H9 (cell line): Measurements from ENCODE around the gene CLRN3. TPM values are rescaled to one million over a fixed set of nuclear protein-coding genes. Genes with fewer than 3 reads are reported as not detected.

ENCODE experiments used
- DNase-seq: peaks from one replicate; pipeline ENCODE4 v3.0.0-alpha.2; 2017
- H2AFZ ChIP-seq: one replicate; pipeline ENCODE4 v1.6.1; 2013; ENCODE audit warnings: mild to moderate bottlenecking, low read length, control low read depth, moderate library complexity
- H2AK5ac ChIP-seq: 2 replicates; pipeline ENCODE4 v1.6.1; 2013; ENCODE audit warnings: low read length, control low read depth, mixed read lengths; ENCODE audit not compliant: insufficient read length
- H2BK120ac ChIP-seq: one replicate; pipeline ENCODE4 v1.6.1; 2013; ENCODE audit warnings: low read depth, mild to moderate bottlenecking, low read length, control low read depth, inconsistent platforms; ENCODE audit not compliant: poor library complexity, severe bottlenecking
- H2BK12ac ChIP-seq: 2 replicates; pipeline ENCODE4 v1.6.1; 2013; ENCODE audit warnings: low read length, control low read depth, mixed read lengths, low read depth; ENCODE audit not compliant: insufficient read length
- H2BK15ac ChIP-seq: 2 replicates; pipeline ENCODE4 v1.6.1; 2013; ENCODE audit warnings: low read depth, low read length, control low read depth
- H2BK20ac ChIP-seq: one replicate; pipeline ENCODE4 v1.6.1; 2013; ENCODE audit warnings: low read depth, mild to moderate bottlenecking, low read length, control low read depth, inconsistent platforms; ENCODE audit not compliant: poor library complexity, severe bottlenecking
- H2BK5ac ChIP-seq: 2 replicates; pipeline ENCODE4 v1.6.1; 2013; ENCODE audit warnings: low read length, control low read depth, mixed read lengths; ENCODE audit not compliant: insufficient read length
- H3K14ac ChIP-seq: 2 replicates; pipeline ENCODE4 v1.6.1; 2013; ENCODE audit warnings: low read length, control low read depth; ENCODE audit not compliant: insufficient read depth
- H3K18ac ChIP-seq: 2 replicates; pipeline ENCODE4 v1.6.1; 2013; ENCODE audit warnings: low read depth, mild to moderate bottlenecking, mixed read lengths, low read length, control low read depth; ENCODE audit not compliant: insufficient read length
- H3K23ac ChIP-seq: 2 replicates; pipeline ENCODE4 v1.6.1; 2013; ENCODE audit warnings: low read length, control low read depth, mixed read lengths, low read depth; ENCODE audit not compliant: insufficient read length
- H3K23me2 ChIP-seq: 2 replicates; pipeline ENCODE4 v1.6.1; 2013; ENCODE audit warnings: low read depth, mild to moderate bottlenecking, mixed read lengths, low read length, control low read depth; ENCODE audit not compliant: insufficient read length, poor library complexity, severe bottlenecking
- H3K27ac ChIP-seq: 2 replicates; pipeline ENCODE4 v1.5.1; 2013; ENCODE audit warnings: low read length, control low read depth, mixed read lengths, low read depth; ENCODE audit not compliant: insufficient read length
- H3K27me3 ChIP-seq: 2 replicates; pipeline ENCODE4 v1.6.1; 2013; ENCODE audit warnings: low read length, control low read depth, inconsistent platforms; ENCODE audit not compliant: insufficient read depth
- H3K4ac ChIP-seq: 2 replicates; pipeline ENCODE4 v1.6.1; 2013; ENCODE audit warnings: low read depth, mild to moderate bottlenecking, control low read depth, inconsistent platforms, low read length, moderate library complexity
- H3K4me1 ChIP-seq: 2 replicates; pipeline ENCODE4 v1.6.1; 2013; ENCODE audit warnings: low read length, control low read depth, inconsistent platforms; ENCODE audit not compliant: insufficient read depth
- H3K4me2 ChIP-seq: 2 replicates; pipeline ENCODE4 v1.6.1; 2013; ENCODE audit warnings: low read length, control low read depth, mixed read lengths; ENCODE audit not compliant: insufficient read length, insufficient read depth
- H3K56ac ChIP-seq: 2 replicates; pipeline ENCODE4 v1.6.1; 2013; ENCODE audit warnings: low read depth, mild to moderate bottlenecking, mixed read lengths, low read length, control low read depth; ENCODE audit not compliant: insufficient read length
- H3K79me1 ChIP-seq: 2 replicates; pipeline ENCODE4 v1.6.1; 2013; ENCODE audit warnings: low read depth, mild to moderate bottlenecking, moderate library complexity, low read length, control low read depth, inconsistent platforms; ENCODE audit not compliant: insufficient read depth, poor library complexity, severe bottlenecking
- H3K79me2 ChIP-seq: 2 replicates; pipeline ENCODE4 v1.6.1; 2013; ENCODE audit warnings: low read length, control low read depth, inconsistent platforms; ENCODE audit not compliant: insufficient read depth
- H3K9ac ChIP-seq: 2 replicates; pipeline ENCODE4 v1.6.1; 2013; ENCODE audit warnings: low read length, control low read depth, mixed read lengths; ENCODE audit not compliant: insufficient read length; ENCODE audit errors: extremely low read depth
- H3K9me3 ChIP-seq: one replicate; pipeline ENCODE4 v1.6.1; 2013; ENCODE audit warnings: low read depth, low read length, inconsistent platforms; ENCODE audit not compliant: control insufficient read depth
- H3T11ph ChIP-seq: one replicate; pipeline ENCODE4 v1.6.1; 2013; ENCODE audit warnings: mild to moderate bottlenecking, low read length, control low read depth, inconsistent platforms
- H4K20me1 ChIP-seq: one replicate; pipeline ENCODE4 v1.6.1; 2013; ENCODE audit not compliant: control insufficient read depth, insufficient read length, insufficient read depth
- H4K5ac ChIP-seq: 2 replicates; pipeline ENCODE4 v1.6.1; 2013; ENCODE audit warnings: low read depth, mild to moderate bottlenecking, mixed read lengths, low read length, control low read depth; ENCODE audit not compliant: insufficient read length
- H4K8ac ChIP-seq: replicated peaks from 2 replicates; pipeline ENCODE4 v1.6.1; 2013; ENCODE audit warnings: low read length, control low read depth, mixed read lengths, low read depth; ENCODE audit not compliant: insufficient read length
- H4K91ac ChIP-seq: 2 replicates; pipeline ENCODE4 v1.6.1; 2013; ENCODE audit warnings: low read depth, mild to moderate bottlenecking, moderate library complexity, mixed read lengths, low read length, control low read depth; ENCODE audit not compliant: insufficient read length
- H3K27ac Mint-ChIP-seq, 3 experiments: 2 replicates in 2 of 3; 3 replicates in 1 of 3; pipeline ENCODE4 v1.8.0; 2020 to 2021; ENCODE audit warnings: mixed read lengths in 3 of 3, mild to moderate bottlenecking in 1 of 3, moderate library complexity in 1 of 3
- H3K27me3 Mint-ChIP-seq: 2 replicates; pipeline ENCODE4 v1.8.0; 2021; ENCODE audit warnings: low read depth, mild to moderate bottlenecking, moderate library complexity, mixed read lengths
- H3K36me3 Mint-ChIP-seq, 3 experiments: 2 replicates in 2 of 3; 3 replicates in 1 of 3; pipeline ENCODE4 v1.8.0; 2020 to 2021; ENCODE audit warnings: low read depth in 3 of 3, mixed read lengths in 3 of 3; ENCODE audit not compliant: insufficient read depth in 1 of 3
- H3K4me1 Mint-ChIP-seq, 2 experiments: 2 replicates each; pipeline ENCODE4 v1.8.0; 2020; ENCODE audit warnings: mixed read lengths in 2 of 2
- H3K4me3 Mint-ChIP-seq, 2 experiments: 2 replicates in 1 of 2; 3 replicates in 1 of 2; pipeline ENCODE4 v1.8.0; 2020 to 2021; ENCODE audit warnings: mild to moderate bottlenecking in 2 of 2, mixed read lengths in 2 of 2, moderate library complexity in 1 of 2
- H3K9me3 Mint-ChIP-seq, 2 experiments: 2 replicates in 1 of 2; 3 replicates in 1 of 2; pipeline ENCODE4 v1.8.0; 2020; ENCODE audit warnings: mild to moderate bottlenecking in 2 of 2, mixed read lengths in 2 of 2, moderate library complexity in 1 of 2
- WGBS: extraction: QIAGEN DNeasy Blood & Tissue Kit; methylation state at CpG from one replicate; pipeline ENCODE4 v1.1.7; 2013; ENCODE audit warnings: missing lambda C conversion rate, low lambda C conversion rate, mixed read lengths; ENCODE audit not compliant: insufficient read length; ENCODE audit errors: extremely low coverage; 5-methylcytosine and 5-hydroxymethylcytosine counted together
- total RNA-seq: library from RNA; stranded (reverse); gene quantifications from 2 replicates; pipeline ENCODE4 v1.2.1, GENCODE V29; 2021
- TF ChIP-seq, protein P1 (sequence below): fragments of 200-600 bp; sonication (generic); conservative IDR thresholded peaks from 3 replicates; pipeline ENCODE4 v1.8.0; 2021; ENCODE audit warnings: antibody characterized with exemption, mild to moderate bottlenecking

CLRN3 gene
- total RNA-seq, 1 experiment from 2014 or later: not detected

- Mint-ChIP-seq H3K27me3 (no peaks in the 10 kb centered on the region; the same call in 1 of the 2 replicates), H3K36me3 (no peaks in the 10 kb centered on the region), H3K4me3 (no peak overlapping the region; a peak in 1 of 5 replicates), H3K27ac (no peak overlapping the region), H3K9me3 (no peaks in the 10 kb centered on the region), H3K4me1 (peaks cover 4 to 6% of the 10 kb centered on the region in 2 experiments; a peak in 2 of 4 replicates)
- no peaks in the 10 kb centered on the region for H3K79me1 ChIP-seq
- H4K91ac ChIP-seq: no peak overlapping the region
- no peak overlapping the region for H3K4me2 ChIP-seq
- peak; percentile 50 for DNase-seq
- H3K9ac ChIP-seq: no peak overlapping the region
- no peaks in the 10 kb centered on the region for H3K79me2 ChIP-seq
- no peak overlapping the region for H2BK5ac ChIP-seq
- no peak overlapping the region for H2AK5ac ChIP-seq
- H3K18ac ChIP-seq: no peak overlapping the region
- no peak overlapping the region for H2BK120ac ChIP-seq
- TF ChIP-seq, protein P1, sequence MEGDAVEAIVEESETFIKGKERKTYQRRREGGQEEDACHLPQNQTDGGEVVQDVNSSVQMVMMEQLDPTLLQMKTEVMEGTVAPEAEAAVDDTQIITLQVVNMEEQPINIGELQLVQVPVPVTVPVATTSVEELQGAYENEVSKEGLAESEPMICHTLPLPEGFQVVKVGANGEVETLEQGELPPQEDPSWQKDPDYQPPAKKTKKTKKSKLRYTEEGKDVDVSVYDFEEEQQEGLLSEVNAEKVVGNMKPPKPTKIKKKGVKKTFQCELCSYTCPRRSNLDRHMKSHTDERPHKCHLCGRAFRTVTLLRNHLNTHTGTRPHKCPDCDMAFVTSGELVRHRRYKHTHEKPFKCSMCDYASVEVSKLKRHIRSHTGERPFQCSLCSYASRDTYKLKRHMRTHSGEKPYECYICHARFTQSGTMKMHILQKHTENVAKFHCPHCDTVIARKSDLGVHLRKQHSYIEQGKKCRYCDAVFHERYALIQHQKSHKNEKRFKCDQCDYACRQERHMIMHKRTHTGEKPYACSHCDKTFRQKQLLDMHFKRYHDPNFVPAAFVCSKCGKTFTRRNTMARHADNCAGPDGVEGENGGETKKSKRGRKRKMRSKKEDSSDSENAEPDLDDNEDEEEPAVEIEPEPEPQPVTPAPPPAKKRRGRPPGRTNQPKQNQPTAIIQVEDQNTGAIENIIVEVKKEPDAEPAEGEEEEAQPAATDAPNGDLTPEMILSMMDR: peak; percentile 44; the same call in 2 of the 3 replicates
- H3K4me1 ChIP-seq: no peaks in the 10 kb centered on the region
- no peaks in the 10 kb centered on the region for H3K23me2 ChIP-seq
- H2BK20ac ChIP-seq: no peak overlapping the region
- no peak overlapping the region for H3K27ac ChIP-seq
- no peaks in the 10 kb centered on the region for H3K27me3 ChIP-seq
- no peak overlapping the region for H3K23ac ChIP-seq
- H4K5ac ChIP-seq: no peak overlapping the region
- H2BK15ac ChIP-seq: no peak overlapping the region
- no peaks in the 10 kb centered on the region for H4K20me1 ChIP-seq
- H3K56ac ChIP-seq: no peak overlapping the region
- WGBS: no CpG with 5 or more reads among the region's 9 CpGs
- H2BK12ac ChIP-seq: no peak overlapping the region
- no peak overlapping the region for H2AFZ ChIP-seq
- H3K4ac ChIP-seq: no peak overlapping the region
- H3K9me3 ChIP-seq: no peaks in the 10 kb centered on the region
- H3K14ac ChIP-seq: no peak overlapping the region; the same call in 1 of the 2 replicates
- no peak overlapping the region for H3T11ph ChIP-seq
- H4K8ac ChIP-seq: no peak overlapping the region
Measured at GRCh38 chr10:127916826-127917225, 24.1 kb upstream of the CLRN3 start.
